Lung (tissue), 12 donors: ENCODE data around the gene TXNDC12. TPM values are rescaled to one million over a fixed set of nuclear protein-coding genes. Genes with fewer than 3 reads are reported as not detected.

Experiments used
- ATAC-seq: fragments of 200-7000 bp; cut with Tn5 transposase; one replicate; pipeline ENCODE4 v1.9.1; 2020; ENCODE audit warnings: moderate number of reproducible peaks; ENCODE audit not compliant: insufficient read depth, low FRiP score
- DNase-seq, 3 donors: peaks; one replicate each; pipeline ENCODE4 v3.0.0-alpha.2; 2013 to 2017
- H3K27ac ChIP-seq, 2 donors: one replicate each; pipeline ENCODE4 v1.5.1; 2013; ENCODE audit warnings: mild to moderate bottlenecking in 2 of 2, moderate library complexity in 2 of 2, control low read depth in 1 of 2, inconsistent platforms in 1 of 2, low read depth in 1 of 2, low read length in 1 of 2
- H3K27me3 ChIP-seq, 3 donors: one replicate each; pipeline ENCODE4 v1.5.1; 2013; ENCODE audit warnings: low read length in 2 of 3; ENCODE audit not compliant: control insufficient read depth in 3 of 3, insufficient read depth in 3 of 3
- H3K36me3 ChIP-seq, 4 donors: one replicate each; pipeline ENCODE4 v1.5.1; 2013; ENCODE audit warnings: low read length in 4 of 4, mild to moderate bottlenecking in 1 of 4, moderate library complexity in 1 of 4; ENCODE audit not compliant: control insufficient read depth in 4 of 4, insufficient read depth in 4 of 4
- H3K4me1 ChIP-seq, 5 donors: one replicate each; pipeline ENCODE4 v1.5.1; 2013; ENCODE audit warnings: low read length in 5 of 5, mild to moderate bottlenecking in 2 of 5, moderate library complexity in 1 of 5; ENCODE audit not compliant: control insufficient read depth in 5 of 5, insufficient read depth in 5 of 5
- H3K4me3 ChIP-seq: one replicate; pipeline ENCODE4 v1.5.1; 2013; ENCODE audit warnings: mild to moderate bottlenecking, control low read depth, moderate library complexity
- H3K9ac ChIP-seq, 2 donors: one replicate each; pipeline ENCODE4 v1.5.1; 2013; ENCODE audit warnings: low read length in 2 of 2, control low read depth in 1 of 2; ENCODE audit not compliant: insufficient read depth in 1 of 2
- H3K9me3 ChIP-seq, 4 donors: one replicate each; pipeline ENCODE4 v1.5.1; 2013; ENCODE audit warnings: low read length in 3 of 4, mild to moderate bottlenecking in 1 of 4, moderate library complexity in 1 of 4; ENCODE audit not compliant: control insufficient read depth in 4 of 4, insufficient read depth in 3 of 4
- WGBS, 2 donors: extraction: QIAGEN DNeasy Blood & Tissue Kit; methylation state at CpG; one replicate each; pipeline ENCODE4 v1.1.7; 2013; 5-methylcytosine and 5-hydroxymethylcytosine counted together
- polyA plus RNA-seq, 2 donors: library from polyadenylated mRNA; stranded (reverse); fragments of 200-250 nt; gene quantifications; one replicate each; pipeline ENCODE4 v1.2.1, GENCODE V29; 2013
- total RNA-seq, 2 donors: library from RNA; depleted of rRNA in 1 of 2; stranded (reverse); fragments of >200 nt in 1 of 2; gene quantifications; one replicate each; pipeline ENCODE4 v1.2.1, GENCODE V29; 2014 to 2021
- TF ChIP-seq, protein P1 (sequence below): IDR thresholded peaks from 2 replicates; pipeline ENCODE4 v1.5.1; 2012; ENCODE audit warnings: mild to moderate bottlenecking; ENCODE audit errors: control extremely low read depth, extremely low read depth
- donor health status: control.
- donor health status: control.
- donor health status: Bipolar disorder and iron deficiency.
- donor health status: healthy.
- donor health status: DM: yes; HTN: yes; CAD: no.

Gene TXNDC12
- total and polyA plus RNA-seq, 4 donors: 15.8 to 51.9 (median 29.9) TPM

DNA sequence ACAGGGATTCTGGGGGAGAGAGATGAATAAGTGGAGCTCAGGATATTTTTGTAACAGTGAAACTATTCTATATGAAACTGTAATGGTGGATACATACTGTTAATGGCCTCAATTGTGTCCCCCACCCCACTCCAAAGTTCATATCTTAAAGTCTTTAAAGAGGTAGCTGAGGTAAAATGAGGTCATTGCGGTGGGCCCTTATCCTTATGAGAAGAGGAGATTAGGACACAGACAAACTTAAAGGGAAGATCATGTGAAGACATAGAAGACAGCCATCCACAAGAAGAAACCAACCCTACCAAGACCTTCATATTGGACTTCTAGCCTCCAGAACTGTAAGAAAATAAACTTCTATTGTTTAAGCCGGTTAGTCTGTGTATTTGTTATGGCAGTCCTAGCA, 9.8 kb downstream of the TXNDC12 start:
- ATAC-seq (no peak), DNase-seq (no peak)
- Histone ChIP-seq H3K36me3 (peaks cover 0 to 7% (median 6%) of the 10 kb centered on the region in 4 donors), H3K9ac (no peak overlapping the region), H3K27ac (no peak overlapping the region), H3K4me3 (no peak overlapping the region), H3K4me1 (no peaks in the 10 kb centered on the region), H3K9me3 (no peaks in the 10 kb centered on the region), H3K27me3 (no peaks in the 10 kb centered on the region)
- TF ChIP-seq, protein P1, sequence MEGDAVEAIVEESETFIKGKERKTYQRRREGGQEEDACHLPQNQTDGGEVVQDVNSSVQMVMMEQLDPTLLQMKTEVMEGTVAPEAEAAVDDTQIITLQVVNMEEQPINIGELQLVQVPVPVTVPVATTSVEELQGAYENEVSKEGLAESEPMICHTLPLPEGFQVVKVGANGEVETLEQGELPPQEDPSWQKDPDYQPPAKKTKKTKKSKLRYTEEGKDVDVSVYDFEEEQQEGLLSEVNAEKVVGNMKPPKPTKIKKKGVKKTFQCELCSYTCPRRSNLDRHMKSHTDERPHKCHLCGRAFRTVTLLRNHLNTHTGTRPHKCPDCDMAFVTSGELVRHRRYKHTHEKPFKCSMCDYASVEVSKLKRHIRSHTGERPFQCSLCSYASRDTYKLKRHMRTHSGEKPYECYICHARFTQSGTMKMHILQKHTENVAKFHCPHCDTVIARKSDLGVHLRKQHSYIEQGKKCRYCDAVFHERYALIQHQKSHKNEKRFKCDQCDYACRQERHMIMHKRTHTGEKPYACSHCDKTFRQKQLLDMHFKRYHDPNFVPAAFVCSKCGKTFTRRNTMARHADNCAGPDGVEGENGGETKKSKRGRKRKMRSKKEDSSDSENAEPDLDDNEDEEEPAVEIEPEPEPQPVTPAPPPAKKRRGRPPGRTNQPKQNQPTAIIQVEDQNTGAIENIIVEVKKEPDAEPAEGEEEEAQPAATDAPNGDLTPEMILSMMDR: no peak
- WGBS, 2 donors: 94 to 97% methylated on average over 2 of the region's 2 CpGs

DNA sequence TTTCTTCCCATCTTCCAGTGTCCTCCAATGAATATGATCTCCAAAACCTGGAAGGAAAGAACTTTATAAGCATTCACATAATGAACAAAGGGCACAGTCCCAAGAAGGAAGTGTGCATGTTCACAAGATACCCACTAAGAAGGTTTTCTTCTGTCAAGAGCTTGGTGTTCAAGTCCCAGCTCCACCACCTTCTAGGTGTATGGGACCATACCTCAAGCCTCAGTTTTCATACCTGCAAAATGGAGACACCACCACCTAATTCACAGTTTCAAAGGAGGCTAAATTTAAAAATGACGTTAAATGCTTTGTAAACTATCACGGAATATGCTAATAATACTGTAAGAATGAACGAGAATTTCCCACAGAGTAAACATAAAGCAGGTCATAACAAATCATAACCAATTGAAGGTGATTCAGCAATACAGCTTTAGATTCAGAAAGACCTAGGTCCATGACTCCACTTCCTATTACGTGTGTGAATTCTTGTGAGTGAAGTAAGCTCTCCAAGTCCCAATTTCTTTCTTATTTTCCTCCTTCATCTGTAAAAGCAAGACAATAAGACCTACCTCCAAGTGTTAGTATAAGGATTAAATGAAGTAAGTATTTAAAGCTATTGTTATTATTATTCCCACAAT, 13.3 kb downstream of the TXNDC12 start:
- Histone ChIP-seq H3K36me3 (peaks cover 0 to 14% (median 10%) of the 10 kb centered on the region in 4 donors), H3K27me3 (no peaks in the 10 kb centered on the region), H3K9ac (no peak overlapping the region), H3K4me1 (no peaks in the 10 kb centered on the region), H3K27ac (no peak overlapping the region), H3K9me3 (no peaks in the 10 kb centered on the region), H3K4me3 (no peak overlapping the region)
- TF ChIP-seq, protein P1: no peak
- WGBS, 2 donors: 84 to 95% methylated on average over 4 of the region's 4 CpGs
- no peak for DNase-seq
- ATAC-seq: no peak

DNA sequence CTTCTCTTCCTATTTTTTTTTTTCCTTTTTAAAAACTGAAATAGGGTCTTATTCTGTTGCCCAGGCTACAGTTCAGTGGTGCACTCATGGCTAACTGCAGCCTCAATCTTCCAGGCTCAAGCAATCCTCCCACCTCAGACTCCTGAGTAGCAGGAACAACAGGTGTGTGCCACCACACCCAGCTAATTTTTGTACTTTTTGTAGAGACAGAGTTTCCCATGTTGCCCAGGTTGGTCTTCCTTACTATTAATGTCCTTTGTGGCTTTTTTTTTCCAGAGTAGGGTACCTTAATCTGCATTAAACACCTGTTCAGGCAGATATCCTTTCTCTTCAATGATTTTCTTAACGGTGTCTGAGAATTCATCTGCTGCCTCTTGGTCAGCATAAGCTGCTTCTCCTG, 17.1 kb downstream of the TXNDC12 start:
- WGBS, 2 donors: 98 to 100% methylated on average over 1 of the region's 1 CpG
- Histone ChIP-seq H3K27ac (no peak overlapping the region), H3K9me3 (no peaks in the 10 kb centered on the region), H3K4me3 (no peak overlapping the region), H3K27me3 (no peaks in the 10 kb centered on the region), H3K9ac (no peak overlapping the region), H3K4me1 (peaks cover 0 to 5% (median 0%) of the 10 kb centered on the region in 5 donors), H3K36me3 (peaks cover 3 to 14% (median 8%) of the 10 kb centered on the region in 4 donors)
- no peak for ATAC-seq
- TF ChIP-seq, protein P1: no peak
- DNase-seq: no peak

- Histone ChIP-seq H3K9me3 (no peaks in the 10 kb centered on the region), H3K27ac (no peak overlapping the region), H3K4me3 (no peak overlapping the region), H3K36me3 (peaks cover 3 to 14% (median 8%) of the 10 kb centered on the region in 4 donors), H3K9ac (no peak overlapping the region), H3K4me1 (peaks cover 0 to 10% (median 4%) of the 10 kb centered on the region in 5 donors), H3K27me3 (no peaks in the 10 kb centered on the region)
- TF ChIP-seq, protein P1: no peak
- 74 to 82% methylated on average over 5 of the region's 5 CpGs for WGBS, 2 donors
- ATAC-seq (no peak), DNase-seq (peak in 1 of 3 donors; percentile 24)
Observed at GRCh38 chr1:52037402-52037814, 17.6 kb downstream of the TXNDC12 start.
